HepG2 (cell line): Measurements from ENCODE around the gene RCE1. TPM values are rescaled to one million over a fixed set of nuclear protein-coding genes. Genes with fewer than 3 reads are reported as not detected.

Experiments
- ATAC-seq: fragments of 200-7000 bp; cut with Tn5 transposase; 3 replicates; pipeline ENCODE4 v1.9.1; 2020; ENCODE audit warnings: mild to moderate bottlenecking, moderate library complexity
- BruUV-seq: library from RNA; stranded (reverse); fragments of 400-500 nt; replicated peaks from 2 replicates; lab custom pipeline; 2021; lab: Mats Ljungman, UMichigan
- CTCF ChIA-PET: fragments of 300-600 bp; formaldehyde crosslinking; extraction: SDS; loops from one replicate; lab custom pipeline; 2021; ENCODE audit warnings: low total read pairs, inconsistent platforms, low intra/inter-chr PET ratio; lab: Yijun Ruan, JAX
- POLR2A ChIA-PET: fragments of 350-600 bp; sonication (Branson Sonifier 250); formaldehyde crosslinking; loops from one replicate; lab custom pipeline; 2020; ENCODE audit warnings: antibody characterized with exemption, inconsistent platforms; lab: Yijun Ruan, JAX
- DNase-seq: peaks from one replicate; pipeline ENCODE4 v3.0.0-alpha.2; 2015; ENCODE audit warnings: low spot score
- FAIRE-seq: peaks from 3 replicates; lab custom pipeline; 2011; peaks lifted over from hg19 to GRCh38; lab: Jason Lieb, UNC
- H2AFZ ChIP-seq: one replicate; pipeline ENCODE4 v1.6.1; 2011; ENCODE audit warnings: low read length, inconsistent platforms
- H3K27ac ChIP-seq: fragments of 300-600 bp; 3 replicates; pipeline ENCODE4 v1.8.0; 2011; ENCODE audit warnings: mixed run types, mild to moderate bottlenecking, mixed read lengths, low read length, inconsistent platforms; ENCODE audit not compliant: insufficient read depth; ENCODE audit errors: extremely low read length
- H3K27me3 ChIP-seq, 2 experiments: fragments of 200-600 bp in 1 of 2; 2 replicates in 1 of 2; 3 replicates in 1 of 2; pipeline versions ENCODE4 v1.6.0 to v1.8.0; 2011; ENCODE audit warnings: low read length in 2 of 2, mild to moderate bottlenecking in 2 of 2, moderate library complexity in 2 of 2, inconsistent platforms in 1 of 2; ENCODE audit not compliant: insufficient read depth in 2 of 2, control insufficient read depth in 1 of 2
- H3K36me3 ChIP-seq, 2 experiments: fragments of 200-600 bp in 1 of 2; replicated peaks in 1 of 2; 2 replicates in 1 of 2; 3 replicates in 1 of 2; pipeline versions ENCODE4 v1.5.1 to v1.8.0; 2011; ENCODE audit warnings: low read length in 2 of 2, inconsistent platforms in 1 of 2; ENCODE audit not compliant: insufficient read depth in 2 of 2, control insufficient read depth in 1 of 2
- H3K4me1 ChIP-seq: 2 replicates; pipeline ENCODE4 v1.5.1; 2012; ENCODE audit warnings: low read length, inconsistent platforms; ENCODE audit not compliant: insufficient read depth
- H3K4me2 ChIP-seq: 2 replicates; pipeline ENCODE4 v1.6.0; 2011; ENCODE audit warnings: low read depth, low read length, inconsistent platforms
- H3K4me3 ChIP-seq, 3 experiments: fragments of 200-600 bp in 1 of 3; sonication (generic), shearing (Covaris generic) in 1 of 3; replicated peaks in 1 of 3; 2 replicates each; pipeline ENCODE4 v1.5.1; 2011 to 2016; ENCODE audit warnings: low read length in 3 of 3, inconsistent platforms in 2 of 3, low read depth in 2 of 3, mild to moderate bottlenecking in 2 of 3, control low read depth in 1 of 3, mixed read lengths in 1 of 3; ENCODE audit not compliant: insufficient read depth in 1 of 3
- H3K79me2 ChIP-seq: one replicate; pipeline ENCODE4 v1.6.1; 2011; ENCODE audit warnings: low read length, inconsistent platforms; ENCODE audit not compliant: insufficient read depth
- H3K9ac ChIP-seq: 2 replicates; pipeline ENCODE4 v1.6.0; 2011; ENCODE audit warnings: mild to moderate bottlenecking, low read depth, low read length, inconsistent platforms; ENCODE audit not compliant: insufficient read depth
- H3K9me3 ChIP-seq: 2 replicates; pipeline ENCODE4 v1.5.1; 2012; ENCODE audit warnings: mild to moderate bottlenecking, low read length
- H4K20me1 ChIP-seq: 2 replicates; pipeline ENCODE4 v1.6.0; 2011; ENCODE audit warnings: inconsistent platforms, mild to moderate bottlenecking, low read length, moderate library complexity; ENCODE audit not compliant: insufficient read depth
- ATF7 ChIP-seq, 2 experiments: fragments of 450-650 bp in 1 of 2; sonication (generic) in 1 of 2; formaldehyde crosslinking in 1 of 2; IDR thresholded peaks; 2 replicates each; pipeline versions ENCODE4 v1.4.0 to v1.6.1; 2016 to 2020; ENCODE audit warnings: antibody characterized with exemption in 1 of 2, mild to moderate bottlenecking in 1 of 2, missing genetic modification reagents in 1 of 2
- KAT2B ChIP-seq: fragments of 150-350 bp; IDR thresholded peaks from 2 replicates; pipeline ENCODE4 v1.6.1; 2014; ENCODE audit warnings: low read depth, low read length, borderline replicate concordance
- ZFP91 ChIP-seq: sonication (generic); formaldehyde crosslinking; IDR thresholded peaks from 2 replicates; pipeline ENCODE4 v1.9.0; 2022; ENCODE audit warnings: missing genetic modification reagents, mild to moderate bottlenecking, borderline replicate concordance
- ZNF10 ChIP-seq: sonication (generic); formaldehyde crosslinking; IDR thresholded peaks from 2 replicates; pipeline ENCODE4 v1.4.0; 2020; ENCODE audit warnings: mild to moderate bottlenecking, low read depth, missing genetic modification reagents, borderline replicate concordance
- ZNF512 ChIP-seq: sonication (generic); formaldehyde crosslinking; IDR thresholded peaks from 2 replicates; pipeline ENCODE4 v1.4.0; 2020; ENCODE audit warnings: mild to moderate bottlenecking, missing genetic modification reagents
- WGBS: methylation state at CpG from one replicate; pipeline ENCODE4 v1.1.6; 2017; ENCODE audit warnings: low lambda C conversion rate; 5-methylcytosine and 5-hydroxymethylcytosine counted together
- in situ Hi-C: cut with HindIII; loops from 2 replicates; pipeline ENCODE4 v1.10.0; 2017; ENCODE audit warnings: low pct_unique_long_range_greater_than_20kb; ENCODE audit not compliant: extremely low pct_ligation_motif_present
- intact Hi-C: fragments of 100-400 bp; cut with micrococcal nuclease; formaldehyde crosslinking; loops from one replicate; pipeline ENCODE4 v1.10.0; 2022; ENCODE audit not compliant: unreplicated experiment
- polyA plus RNA-seq, 8 experiments: library from polyadenylated mRNA; depleted of rRNA in 3 of 8; stranded (reverse) in 7 of 8; unstranded in 1 of 8; fragments of >200 nt; fragmentation: Illumina TruSeq in 4 of 8; extraction: Trizol in 4 of 8; gene quantifications; 2 replicates each; pipeline versions ENCODE4 v1.2.1 to v1.2.3, GENCODE V29; 2011 to 2016; ENCODE audit warnings: low read depth in 4 of 8, missing spikeins in 1 of 8, mixed read lengths in 1 of 8; ENCODE audit not compliant: insufficient read depth in 1 of 8
- total RNA-seq, 5 experiments: library from RNA; depleted of rRNA; stranded (reverse); fragments of >200 nt; fragmentation: Illumina TruSeq; extraction: Trizol; gene quantifications; 2 replicates each; pipeline ENCODE4 v1.2.3, GENCODE V29; 2016; ENCODE audit warnings: low read depth in 1 of 5

RCE1 gene
- total and polyA plus RNA-seq, 2 of the 13 experiments (the other 11 are each of a cell fraction or from before 2014, with no cell fraction given): 22.2 to 22.4 TPM

- ATAC-seq (no peak), FAIRE-seq (no peak), DNase-seq (no peak)
- in situ Hi-C loops (no loop called here), intact Hi-C loops (no loop called here)
- H3K9me3 ChIP-seq: no peaks in the 10 kb centered on the region
- 100% methylated on average over 1 of the region's 10 CpGs for WGBS
- peaks cover 4% of the 10 kb centered on the region; the same call in 1 of the 2 replicates for H4K20me1 ChIP-seq
- no peaks in the 10 kb centered on the region for H3K27me3 ChIP-seq
- no peak overlapping the region for H3K27ac ChIP-seq
- no peak overlapping the region for H2AFZ ChIP-seq
- H3K9ac ChIP-seq: no peak overlapping the region
- TF ChIP-seq ZFP91 (CRISPR knock-in tag): no peak
- TF ChIP-seq ZNF10 (CRISPR knock-in tag): no peak
- TF ChIP-seq ATF7 (IDR thresholded peaks at IDR 0.05): no peak
- TF ChIP-seq ATF7 (CRISPR knock-in tag; IDR thresholded peaks at IDR 0.05): no peak
- TF ChIP-seq ZNF512 (CRISPR knock-in tag): no peak
- TF ChIP-seq KAT2B: no peak
- peaks cover 24 to 46% of the 10 kb centered on the region in 2 experiments; a peak in 4 of 5 replicates for H3K36me3 ChIP-seq
- ChIA-PET CTCF (no interaction called here), POLR2A (no interaction called here)
- H3K79me2 ChIP-seq: no peaks in the 10 kb centered on the region
- H3K4me1 ChIP-seq: peaks cover 8% of the 10 kb centered on the region
- H3K4me3 ChIP-seq: no peak overlapping the region
- BruUV-seq: no TSS peak
- no peak overlapping the region for H3K4me2 ChIP-seq
Observed at GRCh38 chr11:66850235-66850587, 7.0 kb downstream of the RCE1 start.
